NCI-H1092 treated with DMSO at 0.1 percent for 48 hours (cell line): ENCODE results near the gene SIRT5.

Experiments
- DNase-seq: peaks from one replicate; lab custom pipeline; 2025; lab: John Stamatoyannopoulos, UW

Gene SIRT5

GRCh38 chr6:13635948-13636658, 61.7 kb downstream of the SIRT5 start:
- DNase-seq = no peak

- no peak for DNase-seq
Measured at GRCh38 chr6:13638014-13638413, 63.6 kb downstream of the SIRT5 start.

GRCh38 chr6:13638626-13639025, 64.2 kb downstream of the SIRT5 start:
- DNase-seq = no peak

- DNase-seq = no peak
Measured at GRCh38 chr6:13641315-13641714, 66.9 kb downstream of the SIRT5 start.

- DNase-seq = no peak
Measured at GRCh38 chr6:13643125-13643524, 68.7 kb downstream of the SIRT5 start.

- DNase-seq = no peak
Measured at GRCh38 chr6:13648850-13649249, 74.4 kb downstream of the SIRT5 start.

- DNase-seq = no peak
Measured at GRCh38 chr6:13649393-13649792, 75.0 kb downstream of the SIRT5 start.

- no peak for DNase-seq
Measured at GRCh38 chr6:13653296-13653695, 78.9 kb downstream of the SIRT5 start.

- no peak for DNase-seq
Measured at GRCh38 chr6:13654496-13654895, 80.1 kb downstream of the SIRT5 start.

- no peak for DNase-seq
Measured at GRCh38 chr6:13655700-13656099, 81.3 kb downstream of the SIRT5 start.

GRCh38 chr6:13660273-13660672, 85.9 kb downstream of the SIRT5 start:
- no peak for DNase-seq

- no peak for DNase-seq
Measured at GRCh38 chr6:13660893-13661292, 86.5 kb downstream of the SIRT5 start.

- no peak for DNase-seq
Measured at GRCh38 chr6:13661647-13662046, 87.2 kb downstream of the SIRT5 start.

GRCh38 chr6:13662651-13663334, 88.4 kb downstream of the SIRT5 start:
- DNase-seq = no peak

GRCh38 chr6:13663986-13664385, 89.6 kb downstream of the SIRT5 start:
- DNase-seq = no peak
